Sigmoid colon (tissue), 4 donors: ENCODE data around the gene TAF6.

Experiments used
- EP300 ChIP-seq, 4 donors: sonication (generic); formaldehyde crosslinking; IDR thresholded peaks; one replicate each; pipeline ENCODE4 v1.6.1; 2017; ENCODE audit warnings: antibody characterized with exemption in 4 of 4
- POLR2A ChIP-seq, 2 donors: fragments of 450-650 bp; IDR thresholded peaks; one replicate each; pipeline ENCODE4 v1.6.1; 2016; ENCODE audit warnings: antibody characterized with exemption in 2 of 2, mild to moderate bottlenecking in 2 of 2, moderate library complexity in 2 of 2
- POLR2AphosphoS5 ChIP-seq, 4 donors: sonication (generic); formaldehyde crosslinking; IDR thresholded peaks; one replicate each; pipeline ENCODE4 v1.6.1; 2017; ENCODE audit warnings: antibody characterized with exemption in 4 of 4
- TF ChIP-seq, protein P1 (sequence below), 4 experiments: fragments of 450-650 bp in 3 of 4; fragments of 200-600 bp in 1 of 4; IDR thresholded peaks; one replicate each; pipeline ENCODE4 v1.5.1; 2016 to 2019; ENCODE audit warnings: antibody characterized with exemption in 4 of 4, mild to moderate bottlenecking in 3 of 4, moderate library complexity in 2 of 4

DNA sequence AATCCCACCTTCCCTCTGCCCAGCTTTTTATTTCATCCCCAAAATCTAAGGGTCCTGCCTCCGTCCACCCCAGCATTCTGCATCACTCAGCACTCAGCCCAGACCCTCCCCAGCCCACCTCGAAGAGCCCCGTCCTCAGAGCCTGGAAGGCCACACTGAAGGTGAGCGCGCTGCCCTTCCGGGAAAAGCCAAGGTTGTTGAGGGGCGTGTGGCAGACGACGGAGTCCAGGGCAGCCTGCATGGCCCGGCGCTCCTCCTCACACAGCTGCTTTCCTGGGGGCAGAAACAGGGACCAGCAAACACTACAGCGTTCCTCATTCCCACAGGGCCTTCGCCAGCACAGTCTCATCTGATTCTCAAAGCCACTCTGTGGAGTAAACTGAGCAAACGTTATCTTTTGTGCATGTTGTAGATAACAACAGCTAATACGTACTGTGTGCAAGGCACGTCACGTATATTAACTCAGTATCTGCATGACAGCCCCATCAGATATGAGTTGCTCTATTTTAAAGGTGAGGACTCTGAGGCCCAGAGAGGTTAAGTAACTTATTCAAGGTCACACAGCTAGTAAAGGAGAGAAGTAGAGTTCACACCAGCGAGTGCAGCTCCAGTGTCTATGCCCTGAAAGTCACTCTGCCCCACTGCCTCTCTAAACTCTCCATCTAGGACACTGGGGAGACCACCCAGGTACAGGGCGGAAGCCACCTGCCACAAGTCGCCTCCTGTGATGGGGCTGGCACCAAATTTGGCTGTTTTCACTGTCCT, 36.6 kb upstream of the TAF6 start:
- no peak for TF ChIP-seq POLR2A (IDR thresholded peaks at IDR 0.05)
- TF ChIP-seq, protein P1, sequence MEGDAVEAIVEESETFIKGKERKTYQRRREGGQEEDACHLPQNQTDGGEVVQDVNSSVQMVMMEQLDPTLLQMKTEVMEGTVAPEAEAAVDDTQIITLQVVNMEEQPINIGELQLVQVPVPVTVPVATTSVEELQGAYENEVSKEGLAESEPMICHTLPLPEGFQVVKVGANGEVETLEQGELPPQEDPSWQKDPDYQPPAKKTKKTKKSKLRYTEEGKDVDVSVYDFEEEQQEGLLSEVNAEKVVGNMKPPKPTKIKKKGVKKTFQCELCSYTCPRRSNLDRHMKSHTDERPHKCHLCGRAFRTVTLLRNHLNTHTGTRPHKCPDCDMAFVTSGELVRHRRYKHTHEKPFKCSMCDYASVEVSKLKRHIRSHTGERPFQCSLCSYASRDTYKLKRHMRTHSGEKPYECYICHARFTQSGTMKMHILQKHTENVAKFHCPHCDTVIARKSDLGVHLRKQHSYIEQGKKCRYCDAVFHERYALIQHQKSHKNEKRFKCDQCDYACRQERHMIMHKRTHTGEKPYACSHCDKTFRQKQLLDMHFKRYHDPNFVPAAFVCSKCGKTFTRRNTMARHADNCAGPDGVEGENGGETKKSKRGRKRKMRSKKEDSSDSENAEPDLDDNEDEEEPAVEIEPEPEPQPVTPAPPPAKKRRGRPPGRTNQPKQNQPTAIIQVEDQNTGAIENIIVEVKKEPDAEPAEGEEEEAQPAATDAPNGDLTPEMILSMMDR (IDR thresholded peaks at IDR 0.05): no peak
- TF ChIP-seq POLR2AphosphoS5 (IDR thresholded peaks at IDR 0.05): no peak
- no peak for TF ChIP-seq EP300 (IDR thresholded peaks at IDR 0.05)
